H1 (cell line): ENCODE results near the gene MYO1G. TPM values are rescaled to one million over a fixed set of nuclear protein-coding genes. Genes with fewer than 3 reads are reported as not detected.

Experiments
- KDM4A ChIP-seq: IDR thresholded peaks from one replicate; pipeline ENCODE4 v1.7.1; 2012; ENCODE audit warnings: low read depth, mild to moderate bottlenecking, moderate library complexity, low read length, inconsistent platforms; ENCODE audit not compliant: severe bottlenecking
- SP2 ChIP-seq: IDR thresholded peaks from 2 replicates; pipeline ENCODE4 v1.6.1; 2012; ENCODE audit warnings: mild to moderate bottlenecking, low read length, inconsistent platforms
- SP4 ChIP-seq: IDR thresholded peaks from 2 replicates; pipeline ENCODE4 v1.6.1; 2012; ENCODE audit warnings: low read length, inconsistent platforms
- TBP ChIP-seq: IDR thresholded peaks from 2 replicates; pipeline ENCODE4 v1.6.1; 2011; ENCODE audit warnings: low read depth, low read length, improper control_type of control experiment
- YY1 ChIP-seq: IDR thresholded peaks from 2 replicates; pipeline ENCODE4 v1.6.1; 2011; ENCODE audit warnings: low read depth, mild to moderate bottlenecking, low read length
- polyA plus RNA-seq, 7 experiments: library from polyadenylated mRNA; depleted of rRNA in 3 of 7; stranded (reverse) in 5 of 7; unstranded in 2 of 7; fragments of >200 nt in 5 of 7; fragments of 200-250 nt in 2 of 7; gene quantifications; 1 replicate in 5 of 7; 2 replicates in 1 of 7; 4 replicates in 1 of 7; pipeline versions ENCODE4 v1.2.1 to v1.2.3, GENCODE V29; 2011 to 2013; ENCODE audit warnings: missing spikeins in 2 of 7, mixed read lengths in 2 of 7
- total RNA-seq: library from RNA; stranded (reverse); fragmentation: NEBNext Ultra II Directional; extraction: Animal tissue kit (Norgen Biotek cat#: 25700); gene quantifications from 2 replicates; pipeline ENCODE4 v1.2.1, GENCODE V29; 2021

Gene MYO1G
- total and polyA plus RNA-seq, 2 of the 8 experiments (the other 6 are each of a cell fraction or from before 2014, with no cell fraction given) = 0.08 to 0.19 TPM

DNA sequence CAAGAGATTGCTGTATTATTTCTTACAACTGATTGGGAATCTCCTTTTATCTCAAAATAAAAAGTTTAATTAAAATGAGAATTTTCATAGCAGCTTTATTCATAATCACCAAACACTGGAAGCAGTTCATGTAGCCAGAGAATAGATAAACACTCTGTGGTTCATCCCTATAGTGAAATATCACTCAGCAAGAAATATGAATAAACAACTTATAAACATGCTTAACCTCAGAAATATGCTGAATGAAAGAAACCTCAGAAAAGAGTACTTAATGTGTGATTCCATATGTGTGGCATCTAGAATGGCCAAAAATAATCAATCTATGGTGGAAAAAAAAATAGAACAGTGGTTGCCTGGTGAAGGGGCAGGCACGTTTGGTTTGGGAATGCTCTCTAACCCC, 33.3 kb downstream of the MYO1G start (continued):
- TF ChIP-seq TBP (no peak), SP2 (no peak), KDM4A (no peak), YY1 (no peak), SP4 (no peak)
- TF ChIP-seq, all 59 proteins: peak for 0
